Upper lobe of right lung (tissue), 1 donor: ENCODE measurements around the gene CD274. TPM values are rescaled to one million over a fixed set of nuclear protein-coding genes. Genes with fewer than 3 reads are reported as not detected.
"Not testable (repeated sequence)": the region's sequence is repeated elsewhere in the genome, so short reads cannot be mapped to it uniquely, and the experiment has no call there.

Experiments used
- ATAC-seq: fragments of 200-7000 bp; cut with Tn5 transposase; one replicate; pipeline ENCODE4 v1.9.1; 2020; ENCODE audit warnings: mild to moderate bottlenecking, moderate library complexity
- DNase-seq: peaks from one replicate; pipeline ENCODE4 v3.0.0-alpha.2; 2020
- H3K27ac ChIP-seq: fragments of 200-600 bp; one replicate; pipeline ENCODE4 v1.8.0; 2022
- H3K27me3 ChIP-seq: fragments of 200-600 bp; one replicate; pipeline ENCODE4 v1.8.0; 2022; ENCODE audit warnings: mild to moderate bottlenecking
- H3K36me3 ChIP-seq: fragments of 200-600 bp; one replicate; pipeline ENCODE4 v1.8.0; 2022
- H3K4me1 ChIP-seq: fragments of 200-600 bp; one replicate; pipeline ENCODE4 v1.8.0; 2022
- H3K4me3 ChIP-seq: fragments of 200-600 bp; one replicate; pipeline ENCODE4 v1.8.0; 2022; ENCODE audit warnings: mild to moderate bottlenecking
- H3K9me3 ChIP-seq: fragments of 200-600 bp; one replicate; pipeline ENCODE4 v1.8.0; 2022
- intact Hi-C: fragments of 100-400 bp; cut with DNase I; formaldehyde crosslinking; loops from one replicate; pipeline ENCODE4 v1.11.0; 2022
- total RNA-seq: library from RNA; stranded (reverse); fragmentation: NEBNext Ultra II Directional; extraction: Animal tissue kit (Norgen Biotek cat#: 25700); gene quantifications from one replicate; pipeline ENCODE4 v1.2.1, GENCODE V29; 2021
- TF ChIP-seq, protein P1 (sequence below): fragments of 200-600 bp; IDR thresholded peaks from one replicate; pipeline ENCODE4 v1.8.0; 2022; ENCODE audit warnings: antibody characterized with exemption
- donor health status: DM: no; HTN: yes; CAD: no; lungs with severe emphysema.

CD274 gene
- total RNA-seq, 1 donor from 2014 or later: 25.9 TPM

DNA sequence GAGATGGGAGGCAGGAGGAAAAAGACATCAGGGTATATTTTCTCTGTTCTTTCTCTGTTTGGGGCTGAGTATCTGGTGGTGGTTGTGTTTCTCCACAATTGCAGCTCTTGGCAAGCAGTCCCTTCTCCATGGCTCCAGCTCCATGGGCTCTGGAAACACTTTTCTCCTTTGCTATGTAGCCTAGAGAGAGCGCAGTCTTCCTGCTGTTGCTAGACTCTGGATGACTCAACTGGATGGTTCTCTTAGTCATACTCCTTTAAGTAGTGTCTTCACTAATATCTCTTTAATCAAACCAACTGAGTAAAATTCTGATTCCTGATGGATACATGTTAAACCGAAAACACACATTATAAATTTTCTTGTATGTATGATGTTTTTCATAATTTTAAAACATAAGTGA, 9.3 kb upstream of the CD274 start:
- Histone ChIP-seq H3K27me3 (no peaks in the 10 kb centered on the region), H3K4me3 (no peak overlapping the region), H3K4me1 (peaks cover 15% of the 10 kb centered on the region), H3K36me3 (no peaks in the 10 kb centered on the region), H3K27ac (no peak overlapping the region), H3K9me3 (no peaks in the 10 kb centered on the region)
- TF ChIP-seq, protein P1, sequence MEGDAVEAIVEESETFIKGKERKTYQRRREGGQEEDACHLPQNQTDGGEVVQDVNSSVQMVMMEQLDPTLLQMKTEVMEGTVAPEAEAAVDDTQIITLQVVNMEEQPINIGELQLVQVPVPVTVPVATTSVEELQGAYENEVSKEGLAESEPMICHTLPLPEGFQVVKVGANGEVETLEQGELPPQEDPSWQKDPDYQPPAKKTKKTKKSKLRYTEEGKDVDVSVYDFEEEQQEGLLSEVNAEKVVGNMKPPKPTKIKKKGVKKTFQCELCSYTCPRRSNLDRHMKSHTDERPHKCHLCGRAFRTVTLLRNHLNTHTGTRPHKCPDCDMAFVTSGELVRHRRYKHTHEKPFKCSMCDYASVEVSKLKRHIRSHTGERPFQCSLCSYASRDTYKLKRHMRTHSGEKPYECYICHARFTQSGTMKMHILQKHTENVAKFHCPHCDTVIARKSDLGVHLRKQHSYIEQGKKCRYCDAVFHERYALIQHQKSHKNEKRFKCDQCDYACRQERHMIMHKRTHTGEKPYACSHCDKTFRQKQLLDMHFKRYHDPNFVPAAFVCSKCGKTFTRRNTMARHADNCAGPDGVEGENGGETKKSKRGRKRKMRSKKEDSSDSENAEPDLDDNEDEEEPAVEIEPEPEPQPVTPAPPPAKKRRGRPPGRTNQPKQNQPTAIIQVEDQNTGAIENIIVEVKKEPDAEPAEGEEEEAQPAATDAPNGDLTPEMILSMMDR: no peak
- DNase-seq (no peak), ATAC-seq (no peak)
- intact Hi-C loops: no loop called here

GRCh38 chr9:5442400-5443011, 7.8 kb upstream of the CD274 start:
- intact Hi-C loops: no loop called here
- H3K4me3 ChIP-seq: no peak overlapping the region
- no peaks in the 10 kb centered on the region for H3K36me3 ChIP-seq
- no peaks in the 10 kb centered on the region for H3K27me3 ChIP-seq
- DNase-seq (no peak), ATAC-seq (peak; percentile 63)
- H3K4me1 ChIP-seq: peaks cover 6% of the 10 kb centered on the region
- H3K27ac ChIP-seq: no peak overlapping the region
- no peaks in the 10 kb centered on the region for H3K9me3 ChIP-seq
- TF ChIP-seq, protein P1: peak; percentile 65

- H3K4me3 ChIP-seq: no peak overlapping the region
- intact Hi-C loops: no loop called here
- no peaks in the 10 kb centered on the region for H3K9me3 ChIP-seq
- H3K4me1 ChIP-seq: no peaks in the 10 kb centered on the region
- no peak overlapping the region for H3K27ac ChIP-seq
- no peaks in the 10 kb centered on the region for H3K36me3 ChIP-seq
- DNase-seq (no peak), ATAC-seq (peak; percentile 66)
- TF ChIP-seq, protein P1: no peak
- H3K27me3 ChIP-seq: no peaks in the 10 kb centered on the region
Measured at GRCh38 chr9:5443850-5444249, 6.5 kb upstream of the CD274 start.

DNA sequence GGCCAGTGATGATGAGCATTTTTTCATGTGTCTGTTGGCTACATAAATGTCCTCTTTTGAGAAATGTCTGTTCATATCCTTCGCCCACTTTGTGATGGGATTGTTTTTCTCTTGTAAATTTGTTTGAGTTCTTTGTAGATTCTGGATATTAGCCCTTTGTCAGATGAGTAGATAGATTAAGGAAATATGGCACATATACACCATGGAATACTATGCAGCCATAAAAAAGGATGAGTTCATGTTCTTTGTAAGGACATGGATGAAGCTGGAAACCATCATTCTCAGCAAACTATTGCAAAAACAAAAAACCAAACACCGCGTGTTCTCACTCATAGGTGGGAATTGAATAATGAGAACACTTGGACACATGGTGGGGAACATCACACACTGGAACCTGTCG, 5.2 kb upstream of the CD274 start:
- ATAC-seq, H3K9me3 ChIP-seq, H3K27me3 ChIP-seq, H3K4me1 ChIP-seq, H3K4me3 ChIP-seq, DNase-seq, H3K36me3 ChIP-seq, H3K27ac ChIP-seq, intact Hi-C loops: not testable (repeated sequence)

DNA sequence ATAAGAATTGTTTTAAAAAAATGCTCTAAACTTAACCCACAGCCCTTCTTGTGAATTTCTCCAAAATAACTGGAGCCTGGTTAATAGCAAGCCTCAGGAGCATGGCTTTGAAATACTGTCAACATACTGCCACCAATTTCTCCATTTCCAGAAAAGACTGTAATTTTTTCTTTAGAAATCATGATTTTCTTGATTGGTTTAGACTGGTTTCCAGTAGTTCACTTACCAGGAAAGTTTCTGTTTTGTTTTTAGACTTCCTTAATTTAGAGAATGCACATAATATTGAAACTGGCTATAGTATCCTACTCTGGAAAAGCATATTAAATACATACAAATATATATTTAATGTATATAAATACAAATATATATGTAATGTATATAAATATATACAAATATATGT, 4.5 kb upstream of the CD274 start:
- H3K27ac ChIP-seq: no peak overlapping the region
- no peak overlapping the region for H3K4me3 ChIP-seq
- no peak for DNase-seq
- intact Hi-C loops: no loop called here
- H3K27me3 ChIP-seq: no peaks in the 10 kb centered on the region
- no peaks in the 10 kb centered on the region for H3K9me3 ChIP-seq
- ATAC-seq: no peak
- H3K36me3 ChIP-seq: no peaks in the 10 kb centered on the region
- TF ChIP-seq, protein P1: no peak
- peaks cover 5% of the 10 kb centered on the region for H3K4me1 ChIP-seq

DNA sequence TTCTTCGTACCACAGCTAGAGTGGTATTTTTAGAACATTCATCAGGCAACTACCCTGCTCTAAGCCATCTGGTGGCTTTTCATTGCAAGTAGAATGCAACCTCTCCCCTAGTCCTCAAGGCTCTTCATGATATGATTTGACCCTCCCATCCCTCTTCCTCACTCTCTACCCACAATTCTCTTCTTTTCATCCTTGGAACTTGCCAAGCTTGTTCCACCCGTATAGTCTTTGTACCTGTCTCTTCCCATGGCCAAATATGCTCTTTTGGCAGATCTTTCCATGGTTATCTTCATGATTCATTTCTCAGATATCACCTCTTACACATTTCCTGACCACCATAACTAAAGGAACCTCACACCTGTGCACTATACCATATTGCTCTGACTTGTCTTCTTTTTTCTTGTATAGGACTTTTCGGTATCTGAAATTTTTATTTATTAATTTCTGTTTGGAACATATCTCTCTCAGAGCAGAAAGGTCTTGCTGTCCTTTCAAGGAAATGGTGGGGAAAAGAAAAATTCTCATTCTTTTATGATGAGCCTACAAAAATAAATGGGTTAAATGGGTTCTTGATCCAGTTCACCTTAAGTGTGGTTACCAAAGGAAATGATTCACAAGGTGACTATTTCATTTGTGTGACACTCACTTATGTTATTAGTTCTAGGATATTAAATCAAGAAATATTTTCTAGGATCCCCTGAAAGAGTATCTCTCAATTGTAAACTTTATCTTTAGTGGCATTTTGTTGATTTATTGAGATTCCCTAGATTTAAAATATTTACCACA, 3.7 kb upstream of the CD274 start:
- ATAC-seq (no peak), DNase-seq (no peak)
- Histone ChIP-seq H3K27ac (peak overlapping the region; percentile 21), H3K4me1 (peaks cover 5% of the 10 kb centered on the region), H3K9me3 (no peaks in the 10 kb centered on the region), H3K4me3 (no peak overlapping the region), H3K27me3 (no peaks in the 10 kb centered on the region), H3K36me3 (no peaks in the 10 kb centered on the region)
- TF ChIP-seq, protein P1: no peak
- intact Hi-C loops: no loop called here
